ENCODE results near the gene DLGAP1. TPM values are rescaled to one million over a fixed set of nuclear protein-coding genes. Genes with fewer than 3 reads are reported as not detected.

DLGAP1 gene
- total and polyA plus RNA-seq, 2 of the 13 experiments (the other 11 are each of a cell fraction or from before 2014, with no cell fraction given): 0.01 TPM; not detected in 1

DNA sequence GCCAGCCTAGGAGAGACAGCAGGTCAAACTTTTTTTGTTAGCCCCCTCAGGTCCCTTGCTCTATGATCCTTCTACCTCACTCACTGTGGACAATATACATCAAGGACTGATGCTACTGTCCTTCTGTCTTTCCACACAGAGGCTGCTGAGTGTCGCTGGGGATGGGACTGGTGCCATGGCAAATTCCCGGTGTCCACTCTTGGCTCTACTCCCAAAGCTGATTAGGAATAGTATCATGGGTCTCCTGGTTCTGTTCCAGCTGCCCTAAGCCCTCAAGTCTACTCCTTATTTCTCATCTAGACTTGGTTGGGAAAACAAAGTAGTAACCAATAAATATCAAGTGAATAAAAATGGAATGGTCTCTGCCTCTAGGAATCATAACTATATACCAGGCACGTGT, 563.9 kb downstream of the DLGAP1 start:
- Histone ChIP-seq H2AFZ (ENCODE audit: low read length) (no peak overlapping the region), H3K27me3 (ENCODE audit: control insufficient read depth in 1 of 2, insufficient read depth in 2 of 2, low read length in 2 of 2) (peaks cover 0 to 5% of the 10 kb centered on the region in 2 experiments; a peak in 1 of 5 replicates), H3K4me2 (ENCODE audit: low read depth, low read length) (no peak overlapping the region), H3K4me3 (replicated peaks in 1 of 3; ENCODE audit: insufficient read depth in 1 of 3, low read depth in 2 of 3, low read length in 3 of 3) (no peak overlapping the region), H3K4me1 (ENCODE audit: insufficient read depth, low read length) (no peaks in the 10 kb centered on the region), H3K27ac (ENCODE audit: extremely low read length, insufficient read depth, low read length) (no peak overlapping the region), H3K9me3 (ENCODE audit: low read length) (no peaks in the 10 kb centered on the region), H3K9ac (ENCODE audit: insufficient read depth, low read depth, low read length) (no peak overlapping the region), H3K36me3 (replicated peaks in 1 of 2; ENCODE audit: control insufficient read depth in 1 of 2, insufficient read depth in 2 of 2, low read length in 2 of 2) (no peaks in the 10 kb centered on the region), H3K79me2 (ENCODE audit: insufficient read depth, low read length) (no peaks in the 10 kb centered on the region), H4K20me1 (ENCODE audit: insufficient read depth, low read length) (no peaks in the 10 kb centered on the region)
- 2% methylated on average over 3 of the region's 3 CpGs for WGBS (ENCODE audit: low lambda C conversion rate)
- ATAC-seq: no peak
- DNase-seq (ENCODE audit: low spot score): no peak
- CTCF ChIA-PET (ENCODE audit: low intra/inter-chr PET ratio, low total read pairs): no interaction called here
- in situ Hi-C loops (cut with HindIII; ENCODE audit: extremely low pct_ligation_motif_present, low pct_unique_long_range_greater_than_20kb) (no loop called here), intact Hi-C loops (cut with micrococcal nuclease; ENCODE audit: unreplicated experiment) (no loop called here)
- no TSS peak for BruUV-seq (replicated peaks)
- FAIRE-seq: no peak
- no peak for TF ChIP-seq ZNF776 (CRISPR knock-in tag; IDR thresholded peaks at IDR 0.05)
- no peak for TF ChIP-seq NFE2L2 (IDR thresholded peaks at IDR 0.05; ENCODE audit: low read length)
- TF ChIP-seq STAG1 (CRISPR knock-in tag; IDR thresholded peaks at IDR 0.05): no peak
- TF ChIP-seq RARA (CRISPR knock-in tag; IDR thresholded peaks at IDR 0.05): no peak
- TF ChIP-seq SKIL (CRISPR knock-in tag; IDR thresholded peaks at IDR 0.05; ENCODE audit: borderline replicate concordance): no peak
- no peak for TF ChIP-seq ZNF138 (CRISPR knock-in tag; IDR thresholded peaks at IDR 0.05; ENCODE audit: low read depth)
- TF ChIP-seq, protein P1, sequence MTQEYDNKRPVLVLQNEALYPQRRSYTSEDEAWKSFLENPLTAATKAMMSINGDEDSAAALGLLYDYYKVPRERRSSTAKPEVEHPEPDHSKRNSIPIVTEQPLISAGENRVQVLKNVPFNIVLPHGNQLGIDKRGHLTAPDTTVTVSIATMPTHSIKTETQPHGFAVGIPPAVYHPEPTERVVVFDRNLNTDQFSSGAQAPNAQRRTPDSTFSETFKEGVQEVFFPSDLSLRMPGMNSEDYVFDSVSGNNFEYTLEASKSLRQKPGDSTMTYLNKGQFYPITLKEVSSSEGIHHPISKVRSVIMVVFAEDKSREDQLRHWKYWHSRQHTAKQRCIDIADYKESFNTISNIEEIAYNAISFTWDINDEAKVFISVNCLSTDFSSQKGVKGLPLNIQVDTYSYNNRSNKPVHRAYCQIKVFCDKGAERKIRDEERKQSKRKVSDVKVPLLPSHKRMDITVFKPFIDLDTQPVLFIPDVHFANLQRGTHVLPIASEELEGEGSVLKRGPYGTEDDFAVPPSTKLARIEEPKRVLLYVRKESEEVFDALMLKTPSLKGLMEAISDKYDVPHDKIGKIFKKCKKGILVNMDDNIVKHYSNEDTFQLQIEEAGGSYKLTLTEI (CRISPR knock-in tag; conservative IDR thresholded peaks at IDR 0.05): no peak
- TF ChIP-seq, protein P2, sequence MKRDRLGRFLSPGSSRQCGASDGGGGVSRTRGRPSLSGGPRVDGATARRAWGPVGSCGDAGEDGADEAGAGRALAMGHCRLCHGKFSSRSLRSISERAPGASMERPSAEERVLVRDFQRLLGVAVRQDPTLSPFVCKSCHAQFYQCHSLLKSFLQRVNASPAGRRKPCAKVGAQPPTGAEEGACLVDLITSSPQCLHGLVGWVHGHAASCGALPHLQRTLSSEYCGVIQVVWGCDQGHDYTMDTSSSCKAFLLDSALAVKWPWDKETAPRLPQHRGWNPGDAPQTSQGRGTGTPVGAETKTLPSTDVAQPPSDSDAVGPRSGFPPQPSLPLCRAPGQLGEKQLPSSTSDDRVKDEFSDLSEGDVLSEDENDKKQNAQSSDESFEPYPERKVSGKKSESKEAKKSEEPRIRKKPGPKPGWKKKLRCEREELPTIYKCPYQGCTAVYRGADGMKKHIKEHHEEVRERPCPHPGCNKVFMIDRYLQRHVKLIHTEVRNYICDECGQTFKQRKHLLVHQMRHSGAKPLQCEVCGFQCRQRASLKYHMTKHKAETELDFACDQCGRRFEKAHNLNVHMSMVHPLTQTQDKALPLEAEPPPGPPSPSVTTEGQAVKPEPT (CRISPR knock-in tag; IDR thresholded peaks at IDR 0.05; ENCODE audit: low read depth): no peak
- TF ChIP-seq ZNF768 (CRISPR knock-in tag; IDR thresholded peaks at IDR 0.05): no peak
- no peak for TF ChIP-seq ZZZ3 (CRISPR knock-in tag; IDR thresholded peaks at IDR 0.05; ENCODE audit: borderline replicate concordance)
- TF ChIP-seq HNRNPH1 (optimal IDR thresholded peaks at IDR 0.05; ENCODE audit: low read depth, low read length): no peak
- TF ChIP-seq, protein P3, sequence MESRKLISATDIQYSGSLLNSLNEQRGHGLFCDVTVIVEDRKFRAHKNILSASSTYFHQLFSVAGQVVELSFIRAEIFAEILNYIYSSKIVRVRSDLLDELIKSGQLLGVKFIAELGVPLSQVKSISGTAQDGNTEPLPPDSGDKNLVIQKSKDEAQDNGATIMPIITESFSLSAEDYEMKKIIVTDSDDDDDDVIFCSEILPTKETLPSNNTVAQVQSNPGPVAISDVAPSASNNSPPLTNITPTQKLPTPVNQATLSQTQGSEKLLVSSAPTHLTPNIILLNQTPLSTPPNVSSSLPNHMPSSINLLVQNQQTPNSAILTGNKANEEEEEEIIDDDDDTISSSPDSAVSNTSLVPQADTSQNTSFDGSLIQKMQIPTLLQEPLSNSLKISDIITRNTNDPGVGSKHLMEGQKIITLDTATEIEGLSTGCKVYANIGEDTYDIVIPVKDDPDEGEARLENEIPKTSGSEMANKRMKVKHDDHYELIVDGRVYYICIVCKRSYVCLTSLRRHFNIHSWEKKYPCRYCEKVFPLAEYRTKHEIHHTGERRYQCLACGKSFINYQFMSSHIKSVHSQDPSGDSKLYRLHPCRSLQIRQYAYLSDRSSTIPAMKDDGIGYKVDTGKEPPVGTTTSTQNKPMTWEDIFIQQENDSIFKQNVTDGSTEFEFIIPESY (CRISPR knock-in tag; IDR thresholded peaks at IDR 0.05): no peak
- no peak for TF ChIP-seq PHF8 (CRISPR knock-in tag; IDR thresholded peaks at IDR 0.05)
- TF ChIP-seq NBN (conservative IDR thresholded peaks at IDR 0.05): no peak
- no peak for TF ChIP-seq ZFP62 (CRISPR knock-in tag; IDR thresholded peaks at IDR 0.05)
- no peak for TF ChIP-seq ZNF761 (CRISPR knock-in tag; conservative IDR thresholded peaks at IDR 0.05)
- no peak for TF ChIP-seq FOXJ3 (CRISPR knock-in tag; IDR thresholded peaks at IDR 0.05; ENCODE audit: borderline replicate concordance)
- TF ChIP-seq ZNF460 (CRISPR knock-in tag; IDR thresholded peaks at IDR 0.05; ENCODE audit: borderline replicate concordance): no peak
- no peak for TF ChIP-seq GFI1 (CRISPR knock-in tag; IDR thresholded peaks at IDR 0.05; ENCODE audit: borderline replicate concordance)
- POLR2A ChIA-PET: no interaction called here

Measured in HepG2 (cell line).